Ovary (tissue), 9 donors: ENCODE results near the gene SRSF3. TPM values are rescaled to one million over a fixed set of nuclear protein-coding genes. Genes with fewer than 3 reads are reported as not detected.
A peak's percentile ranks its signal among the peaks of the same experiment; 100 is the strongest.

Experiments
- DNase-seq, 5 donors: peaks; one replicate each; pipeline ENCODE4 v3.0.0-alpha.2; 2019 to 2020
- H3K27ac ChIP-seq, 2 donors: fragments of 200-600 bp; one replicate each; pipeline versions ENCODE4 v1.5.1 to v1.8.0; 2019 to 2022
- H3K27me3 ChIP-seq: fragments of 200-600 bp; one replicate; pipeline ENCODE4 v1.8.0; 2022
- H3K36me3 ChIP-seq: fragments of 200-600 bp; sonication (generic); one replicate; pipeline ENCODE4 v1.5.1; 2019
- H3K4me1 ChIP-seq: one replicate; pipeline ENCODE4 v1.8.1; 2013; ENCODE audit warnings: mild to moderate bottlenecking, moderate library complexity; ENCODE audit not compliant: insufficient read depth
- H3K4me3 ChIP-seq: fragments of 200-600 bp; sonication (generic); one replicate; pipeline ENCODE4 v1.5.1; 2017
- H3K9me3 ChIP-seq, 2 donors: fragments of 200-600 bp in 1 of 2; sonication (generic) in 1 of 2; one replicate each; pipeline versions ENCODE4 v1.5.1 to v1.8.1; 2013 to 2019; ENCODE audit warnings: mild to moderate bottlenecking in 1 of 2, moderate library complexity in 1 of 2
- EP300 ChIP-seq: sonication (generic); formaldehyde crosslinking; IDR thresholded peaks from one replicate; pipeline ENCODE4 v1.6.1; 2017; ENCODE audit warnings: antibody characterized with exemption
- POLR2A ChIP-seq: fragments of 450-650 bp; IDR thresholded peaks from one replicate; pipeline ENCODE4 v1.6.1; 2017; ENCODE audit warnings: antibody characterized with exemption, mild to moderate bottlenecking, moderate library complexity
- WGBS, 3 donors: extraction: QIAGEN DNeasy Blood & Tissue Kit in 1 of 3; methylation state at CpG; one replicate each; pipeline versions ENCODE4 v1.1.5 to v1.1.7; 2013 to 2017; 5-methylcytosine and 5-hydroxymethylcytosine counted together
- intact Hi-C, 4 donors: fragments of 100-400 bp; cut with DNase I; formaldehyde crosslinking; loops; one replicate each; pipeline versions ENCODE4 v1.11.0 to v1.15.1; 2022 to 2023
- polyA plus RNA-seq, 2 donors: library from polyadenylated mRNA; stranded (reverse); fragments of 200-250 nt in 1 of 2; fragments of 350-450 nt in 1 of 2; fragmentation: Illumina TruSeq in 1 of 2; extraction: RNeasy Lipid Tissue Mini Kit (QIAGEN cat#74804) in 1 of 2; gene quantifications; one replicate each; pipeline ENCODE4 v1.2.3, GENCODE V29; 2013 to 2014
- total RNA-seq, 7 donors: library from RNA; depleted of rRNA in 2 of 7; stranded (reverse); fragments of >200 nt in 2 of 7; fragmentation: NEBNext Ultra II Directional in 3 of 7; extraction: Animal tissue kit (Norgen Biotek cat#: 25700) in 3 of 7; gene quantifications; one replicate each; pipeline versions ENCODE4 v1.1.0 to v1.2.4, GENCODE V29; 2016 to 2023
- TF ChIP-seq, protein P1 (sequence below), 3 donors: fragments of 450-650 bp in 2 of 3; fragments of 200-600 bp in 1 of 3; IDR thresholded peaks; one replicate each; pipeline versions ENCODE4 v1.5.1 to v1.8.0; 2016 to 2022; ENCODE audit warnings: antibody characterized with exemption in 3 of 3, mild to moderate bottlenecking in 1 of 3
- donor health status: DM: no; HTN: no; CAD: no; lungs with moderate emphysema.
- donor health status: DM: no; HTN: no; CAD: no.
- donor health status: Bipolar disorder and iron deficiency.
- donor health status: DM: yes; HTN: yes; CAD: no.
- donor health status: DM: no; HTN: no; CAD: no.
- donor health status: DM: yes; HTN: yes; CAD: no.

Gene SRSF3
- total and polyA plus RNA-seq, 9 donors: 146 to 345 (median 279) TPM

- Histone ChIP-seq H3K27ac (peak overlapping the region in 1 of 2 donors; percentile 32), H3K4me3 (no peak overlapping the region), H3K27me3 (no peaks in the 10 kb centered on the region), H3K4me1 (peaks cover 22% of the 10 kb centered on the region), H3K9me3 (no peaks in the 10 kb centered on the region), H3K36me3 (no peaks in the 10 kb centered on the region)
- WGBS, 3 donors: 31 to 40% (median 38%) methylated on average over 11 to 12 of the region's 12 CpGs
- TF ChIP-seq EP300: no peak
- TF ChIP-seq, protein P1, sequence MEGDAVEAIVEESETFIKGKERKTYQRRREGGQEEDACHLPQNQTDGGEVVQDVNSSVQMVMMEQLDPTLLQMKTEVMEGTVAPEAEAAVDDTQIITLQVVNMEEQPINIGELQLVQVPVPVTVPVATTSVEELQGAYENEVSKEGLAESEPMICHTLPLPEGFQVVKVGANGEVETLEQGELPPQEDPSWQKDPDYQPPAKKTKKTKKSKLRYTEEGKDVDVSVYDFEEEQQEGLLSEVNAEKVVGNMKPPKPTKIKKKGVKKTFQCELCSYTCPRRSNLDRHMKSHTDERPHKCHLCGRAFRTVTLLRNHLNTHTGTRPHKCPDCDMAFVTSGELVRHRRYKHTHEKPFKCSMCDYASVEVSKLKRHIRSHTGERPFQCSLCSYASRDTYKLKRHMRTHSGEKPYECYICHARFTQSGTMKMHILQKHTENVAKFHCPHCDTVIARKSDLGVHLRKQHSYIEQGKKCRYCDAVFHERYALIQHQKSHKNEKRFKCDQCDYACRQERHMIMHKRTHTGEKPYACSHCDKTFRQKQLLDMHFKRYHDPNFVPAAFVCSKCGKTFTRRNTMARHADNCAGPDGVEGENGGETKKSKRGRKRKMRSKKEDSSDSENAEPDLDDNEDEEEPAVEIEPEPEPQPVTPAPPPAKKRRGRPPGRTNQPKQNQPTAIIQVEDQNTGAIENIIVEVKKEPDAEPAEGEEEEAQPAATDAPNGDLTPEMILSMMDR (IDR thresholded peaks at IDR 0.05): no peak
- no peak for TF ChIP-seq POLR2A
- intact Hi-C loops: loop anchor here in 1 of 4 donors (5.0 kb wide), 1 partner anchor 35 kb away; no protein-coding TSS in a partner anchor
- peak in 2 of 5 donors; percentile 60 to 70 for DNase-seq
Measured at GRCh38 chr6:36636687-36637418, 42.7 kb downstream of the SRSF3 start.

- no peaks in the 10 kb centered on the region for H3K9me3 ChIP-seq
- WGBS, 3 donors: 96 to 99% (median 98%) methylated on average over 3 of the region's 3 CpGs
- no peak overlapping the region for H3K4me3 ChIP-seq
- H3K27ac ChIP-seq: no peak overlapping the region
- intact Hi-C loops: loop anchor here in 1 of 4 donors (5.0 kb wide), 1 partner anchor 34 kb away; no protein-coding TSS in a partner anchor
- peaks cover 30% of the 10 kb centered on the region for H3K4me1 ChIP-seq
- H3K27me3 ChIP-seq: no peaks in the 10 kb centered on the region
- H3K36me3 ChIP-seq: no peaks in the 10 kb centered on the region
- TF ChIP-seq, protein P1 (IDR thresholded peaks at IDR 0.05): no peak
- TF ChIP-seq POLR2A (no peak), EP300 (no peak)
- no peak for DNase-seq
Measured at GRCh38 chr6:36638579-36638978, 44.4 kb downstream of the SRSF3 start.

DNA sequence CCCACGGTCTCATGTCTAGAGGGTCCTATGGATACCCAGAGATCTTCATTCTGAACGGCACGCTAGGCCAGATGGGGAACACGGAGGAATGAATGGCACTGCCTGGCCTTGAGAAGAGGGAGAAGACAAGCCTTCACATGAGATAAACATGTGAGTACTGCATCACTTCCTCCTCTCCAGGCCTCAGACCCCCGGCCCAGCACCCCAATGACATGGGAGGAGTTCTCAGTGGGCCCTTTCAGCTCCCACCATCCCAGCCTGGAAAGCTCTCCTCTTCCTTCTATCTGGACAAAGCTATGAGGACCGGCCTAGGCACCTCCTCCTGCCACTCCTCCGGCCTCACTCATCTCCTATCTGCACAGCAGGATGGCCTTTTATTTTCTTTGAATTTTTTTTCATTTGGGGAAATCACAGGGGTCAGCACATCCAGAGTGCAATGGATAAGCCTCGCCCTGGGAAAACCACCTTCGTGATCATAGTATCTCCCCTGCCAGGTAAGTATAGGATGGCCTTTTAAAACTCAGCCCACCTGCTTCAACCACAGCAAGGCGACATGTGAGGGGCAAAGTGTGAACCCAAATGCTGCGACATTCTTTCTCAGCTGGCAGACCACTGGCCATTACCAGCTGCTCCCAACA is 45.1 kb downstream of the SRSF3 start:
- peaks cover 25% of the 10 kb centered on the region for H3K4me1 ChIP-seq
- no peaks in the 10 kb centered on the region for H3K36me3 ChIP-seq
- no peaks in the 10 kb centered on the region for H3K27me3 ChIP-seq
- H3K4me3 ChIP-seq: no peak overlapping the region
- TF ChIP-seq, protein P1 (IDR thresholded peaks at IDR 0.05): no peak
- TF ChIP-seq POLR2A (no peak), EP300 (no peak)
- H3K27ac ChIP-seq: no peak overlapping the region
- intact Hi-C loops: loop anchor here in 1 of 4 donors (5.0 kb wide), 1 partner anchor 33 kb away; no protein-coding TSS in a partner anchor
- 88 to 93% (median 92%) methylated on average over 11 of the region's 11 CpGs for WGBS, 3 donors
- no peak for DNase-seq
- no peaks in the 10 kb centered on the region for H3K9me3 ChIP-seq

DNA sequence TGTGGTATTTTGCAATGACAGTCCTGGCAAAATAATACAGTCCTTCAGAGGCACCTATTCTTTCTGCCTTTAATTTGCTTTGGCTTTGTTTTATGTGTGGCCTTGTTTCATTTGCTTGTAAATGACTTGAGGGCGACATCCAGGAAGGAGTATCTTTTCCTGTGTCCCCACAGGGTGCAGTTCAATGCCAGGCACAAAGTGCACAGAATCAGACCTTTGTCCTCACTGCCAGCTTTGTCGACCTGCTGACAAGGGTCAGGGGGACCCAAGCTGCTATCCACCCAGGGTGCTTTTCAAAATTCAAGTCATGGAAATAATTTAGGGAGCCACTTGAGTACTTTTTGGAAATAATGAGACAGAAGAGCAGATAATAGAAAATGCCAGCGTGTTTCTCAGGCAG is 47.4 kb downstream of the SRSF3 start:
- no peaks in the 10 kb centered on the region for H3K27me3 ChIP-seq
- WGBS, 3 donors: 84 to 94% (median 88%) methylated on average over 3 of the region's 3 CpGs
- TF ChIP-seq, protein P1 (IDR thresholded peaks at IDR 0.05): no peak
- TF ChIP-seq POLR2A (no peak), EP300 (no peak)
- no peak overlapping the region for H3K27ac ChIP-seq
- no peak overlapping the region for H3K4me3 ChIP-seq
- peaks cover 18% of the 10 kb centered on the region for H3K4me1 ChIP-seq
- intact Hi-C loops: loop anchor here in 1 of 4 donors (5.0 kb wide), 1 partner anchor 36 kb away; the partner anchor contains the start of gene CDKN1A
- no peaks in the 10 kb centered on the region for H3K36me3 ChIP-seq
- DNase-seq: no peak
- H3K9me3 ChIP-seq: no peaks in the 10 kb centered on the region
